Liver (tissue), 2 donors: Measurements from ENCODE around the gene DCUN1D1.

ENCODE experiments used
- CTCF ChIP-seq: fragments of 150-350 bp; IDR thresholded peaks from 2 replicates; pipeline ENCODE4 v1.5.1; 2017; ENCODE audit warnings: improper control_type of control experiment, low read depth, low read length; ENCODE audit not compliant: missing input control
- YY1 ChIP-seq: IDR thresholded peaks from 2 replicates; pipeline ENCODE4 v1.6.1; 2016; ENCODE audit warnings: antibody characterized with exemption, mild to moderate bottlenecking
- donor health status: healthy.

- TF ChIP-seq CTCF = no peak
- TF ChIP-seq YY1 = no peak
Measured at GRCh38 chr3:182912474-182912873, 67.9 kb downstream of the DCUN1D1 start.
